ENCODE data around the gene CMIP. TPM values are rescaled to one million over a fixed set of nuclear protein-coding genes. Genes with fewer than 3 reads are reported as not detected.

The CMIP gene
- total RNA-seq, 1 experiment from 2014 or later, result 48.2 TPM

DNA sequence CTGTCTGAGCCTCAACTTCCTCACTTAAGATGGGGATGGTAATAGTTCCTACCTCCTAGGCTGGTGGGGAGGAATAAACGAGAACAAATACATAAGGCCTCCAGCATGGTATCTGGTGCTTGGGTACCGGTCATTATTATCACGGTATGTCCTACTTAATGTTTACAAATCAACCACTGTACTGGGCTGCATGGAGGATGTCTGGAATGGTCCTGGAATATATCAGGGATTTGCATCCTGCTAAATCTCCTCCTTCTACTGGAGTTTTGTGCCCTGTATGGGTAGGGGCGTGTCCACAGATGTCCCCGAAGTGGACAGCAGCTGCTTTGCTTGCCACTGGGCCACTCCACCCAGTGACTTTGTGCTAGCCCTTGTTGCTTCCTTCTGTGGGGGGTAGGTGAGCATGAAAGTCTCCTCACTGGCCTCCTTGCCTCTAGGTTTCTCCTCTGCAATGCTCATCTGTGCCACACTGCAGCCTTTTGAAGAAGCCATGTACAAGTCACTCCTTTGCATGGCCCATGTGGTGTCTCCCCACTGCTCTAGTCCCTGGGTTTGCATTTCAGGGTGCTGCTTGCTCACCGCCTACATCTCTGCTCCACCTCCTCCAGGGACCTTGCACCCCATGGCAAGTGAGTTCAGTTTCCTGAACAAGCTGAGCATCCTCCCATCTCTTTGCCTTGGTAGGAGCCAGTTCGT, 2.2 kb upstream of the CMIP start:
- no peak overlapping the region for H3K27ac Mint-ChIP-seq
- Histone ChIP-seq H2BK20ac (ENCODE audit: low read depth, low read length, poor library complexity, severe bottlenecking) (no peak overlapping the region), H3K27ac (ENCODE audit: insufficient read length, low read depth, low read length) (no peak overlapping the region), H3K27me3 (ENCODE audit: insufficient read depth, low read length) (peaks cover 4% of the 10 kb centered on the region; the same call in 1 of the 2 replicates), H3K4me2 (ENCODE audit: insufficient read depth, insufficient read length, low read length) (no peak overlapping the region), H3K9ac (ENCODE audit: extremely low read depth, insufficient read length, low read length) (no peak overlapping the region), H4K5ac (ENCODE audit: insufficient read length, low read depth, low read length) (no peak overlapping the region), H2BK5ac (ENCODE audit: insufficient read length, low read length) (no peak overlapping the region), H3K4ac (ENCODE audit: low read depth, low read length) (no peak overlapping the region), H4K20me1 (ENCODE audit: control insufficient read depth, insufficient read depth, insufficient read length) (no peaks in the 10 kb centered on the region), H4K8ac (replicated peaks; ENCODE audit: insufficient read length, low read depth, low read length) (no peak overlapping the region), H2AFZ (ENCODE audit: low read length) (no peak overlapping the region), H3K23ac (ENCODE audit: insufficient read length, low read depth, low read length) (no peak overlapping the region), H3K79me2 (ENCODE audit: insufficient read depth, low read length) (peaks cover 11% of the 10 kb centered on the region; the same call in 1 of the 2 replicates), H3K79me1 (ENCODE audit: insufficient read depth, low read depth, low read length, poor library complexity, severe bottlenecking) (no peaks in the 10 kb centered on the region), H2AK5ac (ENCODE audit: insufficient read length, low read length) (no peak overlapping the region), H3T11ph (ENCODE audit: low read length) (no peak overlapping the region), H3K9me3 (ENCODE audit: control insufficient read depth, low read depth, low read length) (no peaks in the 10 kb centered on the region), H3K56ac (ENCODE audit: insufficient read length, low read depth, low read length) (no peak overlapping the region), H2BK120ac (ENCODE audit: low read depth, low read length, poor library complexity, severe bottlenecking) (no peak overlapping the region), H3K14ac (ENCODE audit: insufficient read depth, low read length) (no peak overlapping the region), H3K23me2 (ENCODE audit: insufficient read length, low read depth, low read length, poor library complexity, severe bottlenecking) (peaks cover 13% of the 10 kb centered on the region), H2BK12ac (ENCODE audit: insufficient read length, low read depth, low read length) (no peak overlapping the region), H2BK15ac (ENCODE audit: low read depth, low read length) (no peak overlapping the region), H3K18ac (ENCODE audit: insufficient read length, low read depth, low read length) (no peak overlapping the region), H3K4me1 (ENCODE audit: insufficient read depth, low read length) (no peaks in the 10 kb centered on the region; the same call in 1 of the 2 replicates), H4K91ac (ENCODE audit: insufficient read length, low read depth, low read length) (no peak overlapping the region)
- no peaks in the 10 kb centered on the region for H3K9me3 Mint-ChIP-seq
- WGBS (ENCODE audit: extremely low coverage, insufficient read length, low lambda C conversion rate), result no CpG with 5 or more reads among the region's 7 CpGs
- no peak for DNase-seq
- no peak overlapping the region for H3K4me3 Mint-ChIP-seq
- H3K27me3 Mint-ChIP-seq (ENCODE audit: low read depth), result peaks cover 43% of the 10 kb centered on the region
- H3K4me1 Mint-ChIP-seq, result peaks cover 27 to 29% of the 10 kb centered on the region in 2 experiments
- H3K36me3 Mint-ChIP-seq (ENCODE audit: insufficient read depth in 1 of 3, low read depth in 3 of 3), result no peaks in the 10 kb centered on the region; a peak in 1 of 7 replicates
- no peak for TF ChIP-seq CTCF (conservative IDR thresholded peaks at IDR 0.05)

All from H9 (cell line).